HepG2 (cell line): ENCODE results near the gene ZNF211. TPM values are rescaled to one million over a fixed set of nuclear protein-coding genes. Genes with fewer than 3 reads are reported as not detected.

Experiments
- BCL3 ChIP-seq: sonication (generic); formaldehyde crosslinking; IDR thresholded peaks from 2 replicates; pipeline ENCODE4 v1.5.1; 2020; ENCODE audit warnings: mild to moderate bottlenecking, missing genetic modification reagents, moderate library complexity
- CC2D1A ChIP-seq: sonication (generic); formaldehyde crosslinking; IDR thresholded peaks from 2 replicates; pipeline ENCODE4 v1.8.1; 2023; ENCODE audit warnings: mild to moderate bottlenecking, missing genetic modification reagents
- FOXA3 ChIP-seq: IDR thresholded peaks from 2 replicates; pipeline ENCODE4 v1.6.1; 2016; ENCODE audit warnings: missing genetic modification reagents, missing compliant biosample characterization
- GFI1 ChIP-seq: sonication (generic); formaldehyde crosslinking; IDR thresholded peaks from 2 replicates; pipeline ENCODE4 v1.5.0; 2020; ENCODE audit warnings: missing genetic modification reagents, mild to moderate bottlenecking, borderline replicate concordance
- HNRNPH1 ChIP-seq: fragments of 200-400 bp; formaldehyde crosslinking; optimal IDR thresholded peaks from 2 replicates; pipeline ENCODE3; 2017; ENCODE audit warnings: mild to moderate bottlenecking, low read depth, low read length
- JUND ChIP-seq: sonication (generic); formaldehyde crosslinking; IDR thresholded peaks from 2 replicates; pipeline ENCODE4 v1.8.0; 2022; ENCODE audit warnings: mild to moderate bottlenecking, missing genetic modification reagents
- MAFF ChIP-seq: IDR thresholded peaks from 2 replicates; pipeline ENCODE4 v1.6.1; 2011; ENCODE audit warnings: low read depth, low read length, improper control_type of control experiment
- MTA3 ChIP-seq: sonication (generic); formaldehyde crosslinking; IDR thresholded peaks from 2 replicates; pipeline ENCODE4 v1.4.0; 2020; ENCODE audit warnings: missing genetic modification reagents
- NAIF1 ChIP-seq: sonication (generic); formaldehyde crosslinking; IDR thresholded peaks from 2 replicates; pipeline ENCODE4 v1.5.0; 2020; ENCODE audit warnings: mild to moderate bottlenecking, missing genetic modification reagents, borderline replicate concordance
- NONO ChIP-seq, 2 experiments: fragments of 450-650 bp in 1 of 2; sonication (generic) in 1 of 2; formaldehyde crosslinking in 1 of 2; IDR thresholded peaks in 1 of 2; conservative IDR thresholded peaks in 1 of 2; 2 replicates each; pipeline versions ENCODE4 v1.6.1 to v1.8.0; 2017 to 2022; ENCODE audit warnings: mild to moderate bottlenecking in 1 of 2, missing genetic modification reagents in 1 of 2, moderate library complexity in 1 of 2
- PAX8 ChIP-seq: sonication (generic); formaldehyde crosslinking; IDR thresholded peaks from 2 replicates; pipeline ENCODE4 v1.8.0; 2022; ENCODE audit warnings: mild to moderate bottlenecking, missing genetic modification reagents, borderline replicate concordance
- REST ChIP-seq, 2 experiments: IDR thresholded peaks; 2 replicates each; pipeline ENCODE4 v1.6.1; 2011 to 2012; ENCODE audit warnings: low read length in 2 of 2, borderline replicate concordance in 1 of 2, low read depth in 1 of 2, mild to moderate bottlenecking in 1 of 2, moderate library complexity in 1 of 2
- SIN3A ChIP-seq: IDR thresholded peaks from 2 replicates; pipeline ENCODE4 v1.6.1; 2011; ENCODE audit warnings: low read depth, mild to moderate bottlenecking, control low read depth, low read length, borderline replicate concordance
- TBX3 ChIP-seq: fragments of 450-650 bp; IDR thresholded peaks from 2 replicates; pipeline ENCODE4 v1.6.1; 2017; ENCODE audit warnings: antibody characterized with exemption, mild to moderate bottlenecking, inconsistent platforms, borderline replicate concordance
- ZBTB26 ChIP-seq: IDR thresholded peaks from 2 replicates; pipeline ENCODE4 v1.6.1; 2016; ENCODE audit warnings: missing compliant biosample characterization, missing genetic modification reagents, borderline replicate concordance
- ZNF234 ChIP-seq: sonication (generic); formaldehyde crosslinking; conservative IDR thresholded peaks from 2 replicates; pipeline ENCODE4 v1.5.1; 2020; ENCODE audit warnings: mild to moderate bottlenecking, missing genetic modification reagents
- ZNF3 ChIP-seq: IDR thresholded peaks from 2 replicates; pipeline ENCODE4 v1.7.0; 2017; ENCODE audit warnings: inconsistent platforms
- ZNF496 ChIP-seq: sonication (generic); formaldehyde crosslinking; IDR thresholded peaks from 2 replicates; pipeline ENCODE4 v1.8.1; 2023; ENCODE audit warnings: mild to moderate bottlenecking, moderate library complexity, missing genetic modification reagents; ENCODE audit not compliant: insufficient replicate concordance
- ZNF7 ChIP-seq: IDR thresholded peaks from 2 replicates; pipeline ENCODE4 v1.6.1; 2016; ENCODE audit warnings: missing biosample characterization, missing genetic modification reagents
- ZNF709 ChIP-seq: sonication (generic); formaldehyde crosslinking; IDR thresholded peaks from 2 replicates; pipeline ENCODE4 v1.5.0; 2020; ENCODE audit warnings: mild to moderate bottlenecking, missing genetic modification reagents
- ZNF841 ChIP-seq: sonication (generic); formaldehyde crosslinking; IDR thresholded peaks from 2 replicates; pipeline ENCODE4 v1.8.1; 2023; ENCODE audit warnings: missing genetic modification reagents, borderline replicate concordance
- ZSCAN5A ChIP-seq: sonication (generic); formaldehyde crosslinking; IDR thresholded peaks from 2 replicates; pipeline ENCODE4 v1.8.0; 2022; ENCODE audit warnings: mild to moderate bottlenecking, missing genetic modification reagents, borderline replicate concordance
- polyA plus RNA-seq, 8 experiments: library from polyadenylated mRNA; depleted of rRNA in 3 of 8; stranded (reverse) in 7 of 8; unstranded in 1 of 8; fragments of >200 nt; fragmentation: Illumina TruSeq in 4 of 8; extraction: Trizol in 4 of 8; gene quantifications; 2 replicates each; pipeline versions ENCODE4 v1.2.1 to v1.2.3, GENCODE V29; 2011 to 2016; ENCODE audit warnings: low read depth in 4 of 8, missing spikeins in 1 of 8, mixed read lengths in 1 of 8; ENCODE audit not compliant: insufficient read depth in 1 of 8
- total RNA-seq, 5 experiments: library from RNA; depleted of rRNA; stranded (reverse); fragments of >200 nt; fragmentation: Illumina TruSeq; extraction: Trizol; gene quantifications; 2 replicates each; pipeline ENCODE4 v1.2.3, GENCODE V29; 2016; ENCODE audit warnings: low read depth in 1 of 5

Gene ZNF211
- total and polyA plus RNA-seq, 2 of the 13 experiments (the other 11 are each of a cell fraction or from before 2014, with no cell fraction given) = 9.9 to 11.2 TPM

GRCh38 chr19:57664269-57665127, 31.5 kb downstream of the ZNF211 start (continued):
- no peak for TF ChIP-seq PAX8
- no peak for TF ChIP-seq REST (IDR thresholded peaks at IDR 0.05; ENCODE audit: borderline replicate concordance in 1 of 2, low read depth in 1 of 2, low read length in 2 of 2)
- no peak for TF ChIP-seq ZNF496
- TF ChIP-seq SIN3A = no peak; the same call in 1 of the 2 replicates
- no peak for TF ChIP-seq HNRNPH1
- no peak for TF ChIP-seq NAIF1 (CRISPR knock-in tag)
- TF ChIP-seq JUND (CRISPR knock-in tag) = no peak
- TF ChIP-seq FOXA3 (CRISPR knock-in tag) = no peak
- TF ChIP-seq BCL3 (CRISPR knock-in tag) = no peak
- no peak for TF ChIP-seq ZNF3
- TF ChIP-seq GFI1 (CRISPR knock-in tag) = no peak
- TF ChIP-seq ZNF7 = no peak
- TF ChIP-seq MTA3 (CRISPR knock-in tag) = no peak
- 0 out of 2 replicates have a peak, but pooled peaks have one; percentile 61 for TF ChIP-seq CC2D1A (CRISPR knock-in tag)
- TF ChIP-seq ZNF709 = no peak
- peak; percentile 66; the same call in 1 of the 2 replicates for TF ChIP-seq ZNF234 (CRISPR knock-in tag)
- no peak for TF ChIP-seq MAFF
- TF ChIP-seq ZNF841 = no peak
- no peak for TF ChIP-seq ZSCAN5A
- no peak for TF ChIP-seq NONO (IDR thresholded peaks at IDR 0.05)
- TF ChIP-seq NONO (CRISPR knock-in tag; conservative IDR thresholded peaks at IDR 0.05) = no peak
- TF ChIP-seq TBX3 = no peak
- no peak for TF ChIP-seq ZBTB26
